K562 (cell line): ENCODE measurements around the gene OPRM1.

Experiments used
- POLR2A ChIP-seq: fragments of 450-650 bp; conservative IDR thresholded peaks from 2 replicates; pipeline ENCODE4 v1.6.1; 2016
- RBBP5 ChIP-seq: fragments of 200-600 bp; sonication (generic); IDR thresholded peaks from 2 replicates; pipeline ENCODE4 v1.6.1; 2012; ENCODE audit warnings: borderline replicate concordance, mild to moderate bottlenecking, low read length, control low read depth, inconsistent platforms; ENCODE audit not compliant: insufficient read depth, poor library complexity, severe bottlenecking
- SREBF2 ChIP-seq: sonication (generic); formaldehyde crosslinking; IDR thresholded peaks from 2 replicates; pipeline ENCODE4 v1.4.0; 2020; ENCODE audit warnings: mild to moderate bottlenecking, missing genetic modification reagents
- ZNF384 ChIP-seq: IDR thresholded peaks from 2 replicates; pipeline ENCODE4 v1.6.1; 2012; ENCODE audit warnings: low read depth, low read length, improper control_type of control experiment
- TF ChIP-seq, protein P1 (sequence below), 3 experiments: IDR thresholded peaks in 2 of 3; conservative IDR thresholded peaks in 1 of 3; 2 replicates each; pipeline ENCODE4 v1.5.1; 2011 to 2012; ENCODE audit warnings: low read length in 3 of 3, mild to moderate bottlenecking in 3 of 3, control low read depth in 2 of 3, improper control_type of control experiment in 1 of 3, inconsistent platforms in 1 of 3, low read depth in 1 of 3, mixed read lengths in 1 of 3, moderate library complexity in 1 of 3; ENCODE audit not compliant: insufficient read depth in 2 of 3
- TF ChIP-seq, protein P2 (sequence below): sonication (generic); formaldehyde crosslinking; IDR thresholded peaks from 2 replicates; pipeline ENCODE4 v1.8.0; 2022; ENCODE audit warnings: missing genetic modification reagents, mild to moderate bottlenecking, borderline replicate concordance

DNA sequence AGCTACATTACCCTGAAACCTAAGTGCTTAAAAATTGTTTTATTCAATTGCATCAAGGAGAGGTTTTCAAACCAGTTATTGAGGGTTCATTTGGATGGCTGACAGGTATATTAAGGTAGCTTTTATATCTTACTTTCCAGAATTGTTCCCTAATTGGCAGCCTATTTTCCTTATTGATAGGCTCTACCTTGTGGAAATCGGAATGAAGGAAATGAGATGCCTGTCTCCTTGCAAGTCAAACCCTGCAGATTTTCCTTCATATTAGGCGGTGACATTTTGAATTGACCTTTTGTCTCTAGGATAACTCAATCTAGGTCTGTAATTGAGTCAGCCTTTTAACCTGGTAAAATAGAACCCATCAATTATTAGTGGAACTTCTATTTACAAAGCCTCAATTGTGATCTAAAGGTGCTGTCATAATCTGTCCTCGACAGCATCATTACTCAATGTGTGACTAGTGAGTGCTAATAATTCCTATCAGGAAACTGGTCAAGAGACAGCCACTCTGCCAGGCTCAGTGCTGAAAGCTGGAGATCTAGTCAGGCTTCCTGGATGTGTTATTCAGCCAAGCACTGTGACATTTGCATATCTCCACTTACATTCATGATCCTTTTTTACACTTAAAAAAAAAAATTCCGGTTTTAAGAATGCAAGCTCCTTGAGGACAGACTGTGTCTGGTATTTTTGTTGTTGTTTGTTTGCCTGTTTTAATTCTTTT, 20.1 kb downstream of the OPRM1 start:
- TF ChIP-seq, protein P1, sequence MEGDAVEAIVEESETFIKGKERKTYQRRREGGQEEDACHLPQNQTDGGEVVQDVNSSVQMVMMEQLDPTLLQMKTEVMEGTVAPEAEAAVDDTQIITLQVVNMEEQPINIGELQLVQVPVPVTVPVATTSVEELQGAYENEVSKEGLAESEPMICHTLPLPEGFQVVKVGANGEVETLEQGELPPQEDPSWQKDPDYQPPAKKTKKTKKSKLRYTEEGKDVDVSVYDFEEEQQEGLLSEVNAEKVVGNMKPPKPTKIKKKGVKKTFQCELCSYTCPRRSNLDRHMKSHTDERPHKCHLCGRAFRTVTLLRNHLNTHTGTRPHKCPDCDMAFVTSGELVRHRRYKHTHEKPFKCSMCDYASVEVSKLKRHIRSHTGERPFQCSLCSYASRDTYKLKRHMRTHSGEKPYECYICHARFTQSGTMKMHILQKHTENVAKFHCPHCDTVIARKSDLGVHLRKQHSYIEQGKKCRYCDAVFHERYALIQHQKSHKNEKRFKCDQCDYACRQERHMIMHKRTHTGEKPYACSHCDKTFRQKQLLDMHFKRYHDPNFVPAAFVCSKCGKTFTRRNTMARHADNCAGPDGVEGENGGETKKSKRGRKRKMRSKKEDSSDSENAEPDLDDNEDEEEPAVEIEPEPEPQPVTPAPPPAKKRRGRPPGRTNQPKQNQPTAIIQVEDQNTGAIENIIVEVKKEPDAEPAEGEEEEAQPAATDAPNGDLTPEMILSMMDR (IDR thresholded peaks at IDR 0.05 in 2 of 3, conservative IDR thresholded peaks at IDR 0.05 in 1 of 3; ENCODE audit: insufficient read depth in 2 of 3, low read depth in 1 of 3, low read length in 3 of 3), result no peak
- TF ChIP-seq ZNF384 (no peak), RBBP5 (no peak), POLR2A (no peak), SREBF2 (CRISPR knock-in tag) (no peak)
- TF ChIP-seq, protein P2, sequence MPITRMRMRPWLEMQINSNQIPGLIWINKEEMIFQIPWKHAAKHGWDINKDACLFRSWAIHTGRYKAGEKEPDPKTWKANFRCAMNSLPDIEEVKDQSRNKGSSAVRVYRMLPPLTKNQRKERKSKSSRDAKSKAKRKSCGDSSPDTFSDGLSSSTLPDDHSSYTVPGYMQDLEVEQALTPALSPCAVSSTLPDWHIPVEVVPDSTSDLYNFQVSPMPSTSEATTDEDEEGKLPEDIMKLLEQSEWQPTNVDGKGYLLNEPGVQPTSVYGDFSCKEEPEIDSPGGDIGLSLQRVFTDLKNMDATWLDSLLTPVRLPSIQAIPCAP, result no peak
